ENCODE measurements around the gene JAML. TPM values are rescaled to one million over a fixed set of nuclear protein-coding genes. Genes with fewer than 3 reads are reported as not detected.

The JAML gene
- polyA plus RNA-seq, 1 donor from 2014 or later, result 0.28 TPM

DNA sequence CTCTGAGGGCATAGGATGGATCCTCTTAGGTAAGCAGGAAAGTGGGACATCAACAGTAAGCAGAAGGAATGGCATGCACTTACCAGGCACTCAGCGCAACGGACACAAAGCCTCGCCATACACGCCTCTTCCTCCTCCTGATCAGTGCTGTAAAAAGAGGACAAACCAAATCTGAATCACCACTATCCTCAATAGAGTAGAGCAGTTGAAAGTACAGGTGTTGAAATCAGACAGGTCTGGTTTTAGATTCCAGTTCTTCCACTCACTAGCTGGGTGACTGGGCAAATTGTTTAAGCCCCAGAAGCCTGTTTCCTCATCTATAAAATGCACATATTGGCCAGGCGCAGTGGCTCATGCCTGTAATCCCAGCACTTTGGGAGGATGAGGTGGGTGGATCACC, 8.6 kb upstream of the JAML start:
- no peaks in the 10 kb centered on the region for H3K9me3 ChIP-seq (ENCODE audit: low read length)
- no peak overlapping the region for H3K4me3 ChIP-seq (ENCODE audit: low read length)
- no peak overlapping the region for H2AFZ ChIP-seq (ENCODE audit: low read depth, low read length)
- H3K27ac ChIP-seq (ENCODE audit: low read length), result no peak overlapping the region
- TF ChIP-seq MXI1 (conservative IDR thresholded peaks at IDR 0.05; ENCODE audit: poor library complexity, severe bottlenecking), result no peak
- no peak for TF ChIP-seq EP300 (conservative IDR thresholded peaks at IDR 0.05; ENCODE audit: poor library complexity, severe bottlenecking)
- TF ChIP-seq TAF1 (IDR thresholded peaks at IDR 0.05; ENCODE audit: low read depth), result no peak
- TF ChIP-seq POLR2AphosphoS5 (IDR thresholded peaks at IDR 0.05), result no peak
- no peak for TF ChIP-seq RAD21 (conservative IDR thresholded peaks at IDR 0.05)
- no peak for TF ChIP-seq SMC3 (conservative IDR thresholded peaks at IDR 0.05; ENCODE audit: poor library complexity)
- TF ChIP-seq EZH2 (IDR thresholded peaks at IDR 0.05; ENCODE audit: borderline replicate concordance, insufficient read depth, low read length, poor library complexity, severe bottlenecking), result no peak
- TF ChIP-seq, protein P1, sequence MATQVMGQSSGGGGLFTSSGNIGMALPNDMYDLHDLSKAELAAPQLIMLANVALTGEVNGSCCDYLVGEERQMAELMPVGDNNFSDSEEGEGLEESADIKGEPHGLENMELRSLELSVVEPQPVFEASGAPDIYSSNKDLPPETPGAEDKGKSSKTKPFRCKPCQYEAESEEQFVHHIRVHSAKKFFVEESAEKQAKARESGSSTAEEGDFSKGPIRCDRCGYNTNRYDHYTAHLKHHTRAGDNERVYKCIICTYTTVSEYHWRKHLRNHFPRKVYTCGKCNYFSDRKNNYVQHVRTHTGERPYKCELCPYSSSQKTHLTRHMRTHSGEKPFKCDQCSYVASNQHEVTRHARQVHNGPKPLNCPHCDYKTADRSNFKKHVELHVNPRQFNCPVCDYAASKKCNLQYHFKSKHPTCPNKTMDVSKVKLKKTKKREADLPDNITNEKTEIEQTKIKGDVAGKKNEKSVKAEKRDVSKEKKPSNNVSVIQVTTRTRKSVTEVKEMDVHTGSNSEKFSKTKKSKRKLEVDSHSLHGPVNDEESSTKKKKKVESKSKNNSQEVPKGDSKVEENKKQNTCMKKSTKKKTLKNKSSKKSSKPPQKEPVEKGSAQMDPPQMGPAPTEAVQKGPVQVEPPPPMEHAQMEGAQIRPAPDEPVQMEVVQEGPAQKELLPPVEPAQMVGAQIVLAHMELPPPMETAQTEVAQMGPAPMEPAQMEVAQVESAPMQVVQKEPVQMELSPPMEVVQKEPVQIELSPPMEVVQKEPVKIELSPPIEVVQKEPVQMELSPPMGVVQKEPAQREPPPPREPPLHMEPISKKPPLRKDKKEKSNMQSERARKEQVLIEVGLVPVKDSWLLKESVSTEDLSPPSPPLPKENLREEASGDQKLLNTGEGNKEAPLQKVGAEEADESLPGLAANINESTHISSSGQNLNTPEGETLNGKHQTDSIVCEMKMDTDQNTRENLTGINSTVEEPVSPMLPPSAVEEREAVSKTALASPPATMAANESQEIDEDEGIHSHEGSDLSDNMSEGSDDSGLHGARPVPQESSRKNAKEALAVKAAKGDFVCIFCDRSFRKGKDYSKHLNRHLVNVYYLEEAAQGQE (IDR thresholded peaks at IDR 0.05; ENCODE audit: borderline replicate concordance), result no peak
- TF ChIP-seq, protein P2, sequence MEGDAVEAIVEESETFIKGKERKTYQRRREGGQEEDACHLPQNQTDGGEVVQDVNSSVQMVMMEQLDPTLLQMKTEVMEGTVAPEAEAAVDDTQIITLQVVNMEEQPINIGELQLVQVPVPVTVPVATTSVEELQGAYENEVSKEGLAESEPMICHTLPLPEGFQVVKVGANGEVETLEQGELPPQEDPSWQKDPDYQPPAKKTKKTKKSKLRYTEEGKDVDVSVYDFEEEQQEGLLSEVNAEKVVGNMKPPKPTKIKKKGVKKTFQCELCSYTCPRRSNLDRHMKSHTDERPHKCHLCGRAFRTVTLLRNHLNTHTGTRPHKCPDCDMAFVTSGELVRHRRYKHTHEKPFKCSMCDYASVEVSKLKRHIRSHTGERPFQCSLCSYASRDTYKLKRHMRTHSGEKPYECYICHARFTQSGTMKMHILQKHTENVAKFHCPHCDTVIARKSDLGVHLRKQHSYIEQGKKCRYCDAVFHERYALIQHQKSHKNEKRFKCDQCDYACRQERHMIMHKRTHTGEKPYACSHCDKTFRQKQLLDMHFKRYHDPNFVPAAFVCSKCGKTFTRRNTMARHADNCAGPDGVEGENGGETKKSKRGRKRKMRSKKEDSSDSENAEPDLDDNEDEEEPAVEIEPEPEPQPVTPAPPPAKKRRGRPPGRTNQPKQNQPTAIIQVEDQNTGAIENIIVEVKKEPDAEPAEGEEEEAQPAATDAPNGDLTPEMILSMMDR (IDR thresholded peaks at IDR 0.05; ENCODE audit: poor library complexity, severe bottlenecking), result no peak
- no peaks in the 10 kb centered on the region for H3K36me3 ChIP-seq (ENCODE audit: insufficient read depth, low read length)
- H3K4me2 ChIP-seq (ENCODE audit: low read length), result no peak overlapping the region
- no peaks in the 10 kb centered on the region for H3K79me2 ChIP-seq (replicated peaks; ENCODE audit: insufficient read depth, low read length)
- no peaks in the 10 kb centered on the region for H4K20me1 ChIP-seq (ENCODE audit: insufficient read depth)
- no peaks in the 10 kb centered on the region for H3K9me2 ChIP-seq (ENCODE audit: insufficient read depth, low read length)
- H3K27me3 ChIP-seq (ENCODE audit: insufficient read depth, low read depth, low read length), result no peaks in the 10 kb centered on the region
- H3F3A ChIP-seq (ENCODE audit: insufficient read depth, low read length, poor library complexity, severe bottlenecking), result no peaks in the 10 kb centered on the region
- H3K9ac ChIP-seq (ENCODE audit: low read length), result no peak overlapping the region

DNA sequence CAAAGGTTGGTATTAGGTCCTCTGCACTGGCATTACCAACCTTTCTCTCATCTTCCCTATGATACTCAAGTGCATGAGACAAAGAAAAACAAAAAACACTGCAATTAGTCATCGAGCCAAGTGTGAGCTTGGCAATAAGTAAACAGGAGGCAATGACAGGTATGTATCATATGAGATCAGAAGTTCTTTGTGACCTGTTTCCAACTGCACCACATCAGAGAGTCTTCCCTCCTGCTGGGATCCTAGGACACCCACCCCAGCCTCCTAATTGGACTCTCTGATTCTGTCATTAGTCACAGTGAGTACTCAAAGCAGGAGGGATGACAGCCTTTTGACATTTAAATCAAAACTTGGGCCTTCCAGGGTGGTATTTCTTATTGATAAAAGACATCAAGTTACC, 7.8 kb upstream of the JAML start:
- Histone ChIP-seq H3K4me2 (ENCODE audit: low read length) (no peak overlapping the region), H4K20me1 (ENCODE audit: insufficient read depth) (no peaks in the 10 kb centered on the region), H3K4me3 (ENCODE audit: low read length) (no peak overlapping the region), H3F3A (ENCODE audit: insufficient read depth, low read length, poor library complexity, severe bottlenecking) (no peaks in the 10 kb centered on the region), H3K79me2 (replicated peaks; ENCODE audit: insufficient read depth, low read length) (no peaks in the 10 kb centered on the region), H3K36me3 (ENCODE audit: insufficient read depth, low read length) (no peaks in the 10 kb centered on the region), H3K9ac (ENCODE audit: low read length) (no peak overlapping the region), H3K9me3 (ENCODE audit: low read length) (no peaks in the 10 kb centered on the region), H2AFZ (ENCODE audit: low read depth, low read length) (no peak overlapping the region), H3K27ac (ENCODE audit: low read length) (no peak overlapping the region), H3K27me3 (ENCODE audit: insufficient read depth, low read depth, low read length) (no peaks in the 10 kb centered on the region), H3K9me2 (ENCODE audit: insufficient read depth, low read length) (no peaks in the 10 kb centered on the region)
- TF ChIP-seq MXI1 (conservative IDR thresholded peaks at IDR 0.05; ENCODE audit: poor library complexity, severe bottlenecking) (no peak), SMC3 (conservative IDR thresholded peaks at IDR 0.05; ENCODE audit: poor library complexity) (no peak)
- TF ChIP-seq, protein P2 (IDR thresholded peaks at IDR 0.05; ENCODE audit: poor library complexity, severe bottlenecking), result no peak
- TF ChIP-seq, protein P1 (IDR thresholded peaks at IDR 0.05; ENCODE audit: borderline replicate concordance), result no peak

Data from neural cell (in vitro differentiated cells).